Upper lobe of left lung (tissue), 4 donors: ENCODE data around the gene HOXC11.

Source experiments
- EP300 ChIP-seq, 4 donors: sonication (generic); formaldehyde crosslinking; IDR thresholded peaks; one replicate each; pipeline ENCODE4 v1.5.1; 2017; ENCODE audit warnings: antibody characterized with exemption in 4 of 4, control low read depth in 2 of 4
- POLR2AphosphoS5 ChIP-seq, 2 donors: sonication (generic); formaldehyde crosslinking; IDR thresholded peaks; one replicate each; pipeline ENCODE4 v1.5.1; 2017; ENCODE audit warnings: antibody characterized with exemption in 2 of 2

DNA sequence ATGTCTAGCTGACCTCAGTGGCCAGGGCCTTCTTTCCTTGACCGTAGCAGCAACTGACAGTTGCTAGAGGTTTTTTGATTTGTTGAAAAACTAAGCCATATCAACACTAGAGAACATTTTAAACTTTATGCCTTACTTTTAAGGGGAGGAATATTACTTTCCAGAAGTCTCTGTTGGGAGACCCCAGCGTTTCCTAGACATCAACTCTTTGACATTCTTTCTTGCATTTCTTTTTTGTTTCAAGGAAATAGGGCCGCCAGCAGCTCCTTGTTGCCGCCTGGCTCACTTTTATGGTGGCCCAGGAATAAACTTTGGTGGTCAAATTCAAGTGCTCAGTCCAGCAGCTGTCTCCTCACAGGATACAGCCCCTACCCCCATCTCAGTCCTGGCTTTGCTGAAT lies 2.5 kb upstream of the HOXC11 start:
- no peak for TF ChIP-seq POLR2AphosphoS5 (IDR thresholded peaks at IDR 0.05)
- TF ChIP-seq EP300 (IDR thresholded peaks at IDR 0.05): no peak
